ENCODE data around the gene ZNF439.

DNA sequence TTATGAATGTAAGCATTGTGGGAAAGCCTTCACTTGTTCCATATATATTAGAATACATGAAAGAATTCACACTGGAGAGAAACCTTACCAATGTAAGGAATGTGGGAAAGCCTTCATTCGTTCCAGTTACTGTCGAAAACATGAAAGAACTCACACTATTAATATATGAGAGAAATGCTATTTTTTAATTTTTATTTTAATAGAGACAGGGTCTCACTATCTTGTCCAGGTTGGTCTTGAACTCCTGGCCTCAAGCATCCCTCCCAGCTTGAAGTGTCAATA is 41.5 kb upstream of the ZNF439 start:
- TF ChIP-seq, protein P1, sequence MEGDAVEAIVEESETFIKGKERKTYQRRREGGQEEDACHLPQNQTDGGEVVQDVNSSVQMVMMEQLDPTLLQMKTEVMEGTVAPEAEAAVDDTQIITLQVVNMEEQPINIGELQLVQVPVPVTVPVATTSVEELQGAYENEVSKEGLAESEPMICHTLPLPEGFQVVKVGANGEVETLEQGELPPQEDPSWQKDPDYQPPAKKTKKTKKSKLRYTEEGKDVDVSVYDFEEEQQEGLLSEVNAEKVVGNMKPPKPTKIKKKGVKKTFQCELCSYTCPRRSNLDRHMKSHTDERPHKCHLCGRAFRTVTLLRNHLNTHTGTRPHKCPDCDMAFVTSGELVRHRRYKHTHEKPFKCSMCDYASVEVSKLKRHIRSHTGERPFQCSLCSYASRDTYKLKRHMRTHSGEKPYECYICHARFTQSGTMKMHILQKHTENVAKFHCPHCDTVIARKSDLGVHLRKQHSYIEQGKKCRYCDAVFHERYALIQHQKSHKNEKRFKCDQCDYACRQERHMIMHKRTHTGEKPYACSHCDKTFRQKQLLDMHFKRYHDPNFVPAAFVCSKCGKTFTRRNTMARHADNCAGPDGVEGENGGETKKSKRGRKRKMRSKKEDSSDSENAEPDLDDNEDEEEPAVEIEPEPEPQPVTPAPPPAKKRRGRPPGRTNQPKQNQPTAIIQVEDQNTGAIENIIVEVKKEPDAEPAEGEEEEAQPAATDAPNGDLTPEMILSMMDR (IDR thresholded peaks at IDR 0.05; ENCODE audit: low read depth, low read length, poor library complexity, severe bottlenecking), result no peak
- no peak for TF ChIP-seq EZH2phosphoT487 (IDR thresholded peaks at IDR 0.05; ENCODE audit: borderline replicate concordance, low read length)
